Daoy (cell line): ENCODE results near the gene CEP20. TPM values are rescaled to one million over a fixed set of nuclear protein-coding genes. Genes with fewer than 3 reads are reported as not detected.

Experiments used
- DNase-seq: peaks from one replicate; pipeline ENCODE4 v3.0.0-alpha.2; 2015; ENCODE audit warnings: low read depth
- total RNA-seq: library from RNA; depleted of rRNA; stranded (reverse); fragments of >200 nt; shearing (Covaris generic); gene quantifications from 2 replicates; pipeline ENCODE4 v1.2.3, GENCODE V29; 2014; rRNA removed

The CEP20 gene
- total RNA-seq, 1 experiment from 2014 or later = 87.0 TPM

DNA sequence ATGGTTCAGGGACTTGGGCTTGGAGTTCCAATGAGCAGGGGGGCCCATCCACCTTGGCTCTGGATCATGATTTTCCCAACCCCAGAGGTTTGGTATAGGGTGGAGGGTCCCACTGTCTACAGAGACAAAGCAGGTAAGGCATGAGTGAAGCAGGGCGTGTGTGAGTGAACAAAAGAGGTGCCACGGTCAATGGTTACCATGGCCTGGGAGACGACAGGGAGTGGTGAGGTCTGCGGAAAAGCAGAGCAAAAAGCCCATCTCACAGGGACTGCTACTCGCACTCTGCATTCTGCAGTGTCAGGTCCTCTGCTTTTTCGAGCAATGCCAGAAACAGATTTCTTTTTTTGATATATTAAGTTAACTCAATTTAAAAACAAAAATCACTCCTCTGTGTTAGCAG lies 56.2 kb downstream of the CEP20 start:
- no peak for DNase-seq

DNA sequence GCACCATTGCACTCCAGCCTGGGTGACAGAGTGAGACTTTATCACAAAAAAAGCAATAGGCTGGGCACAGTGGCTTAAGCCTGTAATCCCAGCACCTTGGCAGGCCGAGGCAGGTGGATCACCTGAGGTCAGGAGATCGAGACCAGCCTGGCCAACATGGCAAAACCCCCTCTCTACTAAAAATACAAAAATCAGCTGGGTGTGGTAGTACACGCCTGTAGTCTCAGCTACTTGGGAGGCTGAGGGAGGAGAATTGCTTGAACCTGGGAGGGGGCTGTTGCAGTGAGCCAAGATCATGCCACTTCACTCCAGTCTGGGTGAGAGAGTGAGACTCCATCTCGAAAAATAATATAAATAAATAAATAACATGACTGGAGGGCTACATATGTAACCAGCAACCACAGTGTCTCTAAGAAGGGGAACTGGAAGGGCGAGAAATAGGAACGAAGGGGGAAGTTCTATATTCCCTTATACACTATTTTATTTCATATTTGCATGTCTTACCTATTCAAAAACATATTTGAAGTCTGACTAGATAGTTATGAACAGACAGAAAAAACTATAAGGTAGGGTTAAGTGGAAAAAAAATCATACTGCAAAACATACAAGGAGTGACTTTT lies 57.5 kb downstream of the CEP20 start:
- no peak for DNase-seq

DNA sequence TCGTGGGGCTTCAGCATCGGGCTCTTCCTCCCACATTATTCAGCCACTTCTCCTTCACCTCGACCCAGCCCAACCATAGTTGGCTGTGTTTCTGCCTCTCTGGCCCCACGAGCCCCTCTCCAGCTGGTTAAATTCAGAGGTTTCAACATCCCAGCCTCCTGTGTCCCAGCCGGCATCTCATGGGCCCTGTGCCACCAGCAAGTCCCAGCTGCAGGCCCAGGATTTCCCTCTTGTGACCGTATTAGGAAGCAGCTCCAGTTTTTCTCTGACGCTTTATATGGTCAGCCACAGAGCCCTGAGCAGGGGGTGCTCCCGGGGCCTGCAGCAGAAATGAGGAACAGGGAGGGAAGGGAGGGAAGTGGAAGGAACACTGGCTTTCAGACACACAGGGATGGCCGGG lies 58.9 kb downstream of the CEP20 start:
- no peak for DNase-seq

DNA sequence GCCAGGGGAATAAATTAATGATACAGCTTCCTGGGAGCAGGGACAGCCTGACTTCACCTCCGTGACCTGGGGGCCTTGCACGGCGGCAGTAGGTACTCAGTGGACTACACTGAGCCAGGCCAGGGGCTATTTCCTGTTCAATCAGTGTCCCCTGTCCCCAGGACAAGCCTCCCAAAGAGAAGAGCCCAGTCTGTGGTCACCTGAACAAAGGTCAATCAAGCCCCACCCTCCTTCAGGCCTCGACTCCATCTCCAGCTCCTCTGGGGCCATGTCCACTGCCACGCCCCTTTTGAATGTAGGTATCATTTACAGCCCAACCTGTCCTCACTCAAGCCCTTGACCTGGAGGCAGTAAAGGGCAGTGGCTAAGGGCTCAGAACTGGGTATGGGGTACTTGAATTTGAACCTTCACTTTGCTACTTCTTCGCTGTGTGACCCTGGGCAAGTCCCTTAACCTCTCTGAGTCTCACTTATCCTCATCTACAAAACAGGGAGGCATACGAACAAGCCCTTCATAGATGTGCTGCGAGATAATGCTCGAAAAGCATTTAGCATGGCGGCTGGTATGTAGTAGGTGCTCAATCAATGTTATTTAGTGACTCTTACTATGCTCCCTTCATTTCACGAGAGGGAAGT lies 60.6 kb downstream of the CEP20 start:
- DNase-seq = no peak

DNA sequence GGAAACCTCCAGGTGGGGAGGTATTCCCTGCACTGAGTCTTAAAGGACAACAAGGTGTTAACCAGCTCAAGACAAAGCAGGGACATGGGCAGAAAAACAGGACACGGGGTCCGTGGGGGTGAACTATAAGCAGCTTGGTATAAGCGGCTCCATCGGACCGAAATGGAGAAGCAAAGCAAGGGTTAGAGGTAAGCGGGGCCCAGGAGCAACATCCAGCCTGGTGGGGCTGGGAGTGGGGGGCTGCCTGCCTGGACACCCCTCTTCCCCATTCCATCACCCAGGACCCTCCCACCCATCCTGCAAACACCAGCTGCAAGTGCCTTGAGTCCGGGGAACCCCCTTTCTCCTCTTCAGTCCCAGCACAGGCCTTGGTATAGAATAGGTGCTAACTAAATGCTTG lies 61.1 kb downstream of the CEP20 start:
- DNase-seq = no peak

DNA sequence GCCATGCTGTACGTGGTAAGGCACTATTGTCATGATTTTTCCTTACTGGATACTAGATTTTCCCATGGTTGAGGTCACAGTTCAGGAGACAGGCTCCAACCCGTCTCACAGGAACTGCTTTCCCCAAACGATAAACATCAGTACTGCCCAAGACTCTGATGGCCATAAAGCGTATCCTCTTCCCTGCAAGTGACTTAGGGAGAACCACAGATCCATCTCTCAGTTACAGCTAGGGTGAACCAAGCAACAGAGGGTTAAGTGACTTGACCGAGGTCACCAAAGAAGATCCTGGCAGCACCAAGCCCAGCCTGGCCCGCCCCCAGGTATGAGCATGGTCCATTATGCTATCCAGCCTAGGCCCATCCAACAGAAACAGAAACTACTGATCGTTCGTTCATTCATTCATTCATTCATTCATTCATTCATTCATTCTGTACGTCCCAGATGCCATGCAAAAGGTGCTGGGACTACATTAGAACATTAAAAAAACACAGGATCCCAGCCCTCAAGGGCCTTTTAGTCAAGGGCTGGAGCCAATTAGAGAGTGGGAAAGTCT lies 62.6 kb downstream of the CEP20 start:
- no peak for DNase-seq

DNA sequence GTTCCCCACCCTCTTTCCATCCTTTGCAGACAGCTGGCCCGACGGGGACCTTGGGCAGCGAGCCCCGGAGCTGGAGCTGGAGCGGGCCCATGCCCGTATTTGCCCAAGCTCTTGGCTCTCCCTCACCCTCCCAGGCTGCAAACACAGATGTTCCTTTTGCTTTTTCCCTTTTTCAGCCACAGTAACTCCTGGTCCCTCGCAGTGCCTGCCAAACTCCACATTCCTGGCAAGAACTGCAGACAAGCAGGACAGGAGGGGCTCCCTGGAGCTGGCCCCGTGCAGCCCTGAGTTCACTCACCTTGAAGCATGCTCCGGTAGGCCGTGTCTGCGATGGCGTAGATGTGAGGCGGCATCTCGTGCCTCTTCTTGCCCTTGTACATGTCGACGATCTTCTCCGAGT lies 65.4 kb downstream of the CEP20 start:
- DNase-seq = no peak

DNA sequence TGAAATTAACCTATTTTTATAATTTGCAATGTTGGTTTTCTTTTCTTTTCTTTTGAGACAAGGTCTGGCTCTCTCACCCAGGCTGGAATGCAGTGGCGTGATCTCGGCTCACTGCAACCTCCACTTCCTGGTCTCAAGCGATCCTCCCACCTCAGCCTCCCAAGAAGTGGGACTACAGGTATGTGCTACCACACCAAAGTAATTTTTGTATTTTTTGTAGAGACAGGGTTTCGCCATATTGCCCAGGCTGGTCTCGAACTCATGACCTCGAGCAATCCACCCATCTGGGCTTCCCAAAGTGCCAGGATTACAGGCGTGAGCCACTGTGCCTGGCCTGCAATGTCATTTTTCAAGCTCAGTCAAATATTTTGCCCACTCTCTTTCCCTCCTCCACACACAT lies 67.6 kb downstream of the CEP20 start:
- no peak for DNase-seq

DNA sequence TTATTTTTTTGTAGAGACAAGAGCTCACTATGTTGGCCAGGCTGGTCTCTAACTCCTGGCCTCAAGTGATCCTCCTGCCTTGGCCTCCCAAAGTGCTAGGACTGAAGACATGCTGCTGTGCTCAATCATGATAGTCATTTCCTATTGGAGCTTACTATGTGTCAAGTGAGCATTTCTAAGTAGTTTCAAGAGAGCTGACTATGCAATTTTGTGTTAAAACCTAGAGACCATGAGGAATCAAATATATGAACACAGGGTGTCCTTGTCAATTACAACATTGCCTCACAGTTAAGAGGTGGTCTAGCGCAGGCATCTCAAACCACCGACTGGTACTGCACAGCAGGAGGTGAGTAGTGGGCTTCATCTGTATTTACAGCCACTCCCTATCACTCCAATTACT lies 69.4 kb downstream of the CEP20 start:
- no peak for DNase-seq

DNA sequence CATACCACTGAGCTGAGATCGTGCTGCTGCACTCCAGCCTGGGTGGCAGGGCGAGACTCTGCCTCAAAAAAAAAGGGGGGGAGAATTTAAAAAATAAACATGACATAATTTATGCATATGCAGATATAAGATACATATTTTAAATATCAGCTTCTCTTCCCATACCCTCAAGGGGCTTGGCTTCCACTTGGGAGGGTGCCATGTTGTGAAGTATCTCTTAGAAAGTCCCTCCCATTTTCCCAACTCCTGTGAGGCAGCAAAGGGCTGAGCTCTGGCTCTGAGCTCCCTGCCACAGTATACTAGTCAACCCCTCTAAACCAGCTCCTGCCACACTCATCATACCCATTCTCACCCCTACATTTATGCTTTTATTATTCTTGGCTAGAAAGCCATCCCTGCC lies 71.0 kb downstream of the CEP20 start:
- no peak for DNase-seq

DNA sequence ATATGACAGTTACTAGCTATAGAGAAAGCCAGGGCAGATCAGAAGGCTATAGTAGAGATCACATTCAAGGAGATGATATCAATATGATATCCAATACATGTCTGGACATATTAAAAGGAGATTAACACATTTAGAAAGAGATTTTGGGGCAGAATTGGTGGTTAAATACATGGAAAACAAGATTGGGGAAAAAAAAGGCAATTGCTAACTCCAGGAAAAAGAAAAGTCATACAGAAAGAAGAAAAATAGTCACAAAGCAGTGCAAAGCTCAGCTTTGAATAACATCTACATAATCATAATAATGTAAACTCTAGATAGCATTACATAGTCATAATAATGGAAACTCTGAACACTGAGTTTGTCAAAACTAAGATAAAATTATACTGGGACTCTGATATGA lies 72.2 kb downstream of the CEP20 start:
- DNase-seq = no peak

Other genes with a start within 250 kb of the CEP20 start
- 4.1 and 7.9 TPM in 2 replicates for gene MARF1, start 245.4 kb downstream of the CEP20 start, total RNA-seq
- 42.7 and 70.8 TPM in 2 replicates for gene NDE1, start 238.4 kb downstream of the CEP20 start, total RNA-seq
- under 0.01 TPM in 1 of 2 replicates, not detected in the other for gene MYH11, start 31.6 kb downstream of the CEP20 start, total RNA-seq
- 9.0 and 11.8 TPM in 2 replicates for gene ABCC1, start 61.0 kb upstream of the CEP20 start, total RNA-seq